PC-3 (cell line): ENCODE data around the gene IL12B.

Experiments used
- CTCF ChIP-seq: fragments of 300-600 bp; sonication (generic); conservative IDR thresholded peaks from 2 replicates; pipeline ENCODE4 v1.5.1; 2017; ENCODE audit warnings: antibody characterized with exemption, low read depth, mild to moderate bottlenecking, low read length
- EZH2 ChIP-seq: fragments of 300-600 bp; sonication (generic); IDR thresholded peaks from one replicate; pipeline ENCODE4 v1.6.1; 2017; ENCODE audit warnings: antibody characterized with exemption, mild to moderate bottlenecking, low read length; ENCODE audit not compliant: unreplicated experiment

DNA sequence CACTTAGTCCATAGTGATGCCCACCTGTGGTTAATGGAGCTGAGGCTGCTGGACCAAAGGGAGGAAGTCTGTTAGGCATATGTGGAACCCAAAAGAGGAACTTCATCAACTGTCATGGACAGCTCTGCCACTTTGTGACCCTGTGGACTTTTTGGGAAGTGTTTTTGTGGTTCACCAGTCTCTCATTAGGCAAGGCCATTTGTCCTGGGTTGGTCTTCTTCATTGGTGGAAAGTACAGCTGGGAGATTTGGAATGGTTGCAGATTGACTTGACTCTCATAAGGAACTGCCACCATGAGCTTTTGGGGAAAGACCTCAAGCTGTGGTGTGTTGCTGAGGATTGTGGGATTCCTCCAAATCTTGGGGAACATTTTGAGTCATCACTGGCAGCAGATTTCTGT lies 31.9 kb upstream of the IL12B start:
- TF ChIP-seq CTCF (no peak), EZH2 (no peak)
